Keratinocyte (primary cell): ENCODE measurements around the gene B3GNT8. TPM values are rescaled to one million over a fixed set of nuclear protein-coding genes. Genes with fewer than 3 reads are reported as not detected.

Experiments
- DNase-seq: peaks from one replicate; pipeline ENCODE4 v3.0.0-alpha.2; 2011; ENCODE audit warnings: low read depth, missing footprints, low spot score
- FAIRE-seq: peaks from 2 replicates; lab custom pipeline; 2011; peaks lifted over from hg19 to GRCh38; lab: Jason Lieb, UNC
- H2AFZ ChIP-seq: 2 replicates; pipeline ENCODE4 v1.6.0; 2012; ENCODE audit warnings: low read length, control low read depth, inconsistent platforms; ENCODE audit not compliant: control insufficient read depth
- H3K27ac ChIP-seq: 2 replicates; pipeline ENCODE4 v1.5.1; 2011; ENCODE audit warnings: low read length; ENCODE audit not compliant: control insufficient read depth, insufficient read depth
- H3K27me3 ChIP-seq: 3 replicates; pipeline ENCODE4 v1.6.0; 2011; ENCODE audit warnings: low read length; ENCODE audit not compliant: control insufficient read depth, insufficient read depth; ENCODE audit errors: extremely low read depth
- H3K36me3 ChIP-seq, 2 experiments: 2 replicates in 1 of 2; 3 replicates in 1 of 2; pipeline ENCODE4 v1.5.1; 2011; ENCODE audit warnings: low read length in 2 of 2, mild to moderate bottlenecking in 1 of 2; ENCODE audit not compliant: control insufficient read depth in 2 of 2, insufficient read depth in 2 of 2; ENCODE audit errors: extremely low read depth in 1 of 2
- H3K4me1 ChIP-seq: 3 replicates; pipeline ENCODE4 v1.5.1; 2011; ENCODE audit warnings: low read length; ENCODE audit not compliant: control insufficient read depth, insufficient read depth; ENCODE audit errors: extremely low read depth
- H3K4me2 ChIP-seq: 3 replicates; pipeline ENCODE4 v1.6.0; 2011; ENCODE audit warnings: low read depth, low read length; ENCODE audit not compliant: control insufficient read depth, insufficient read depth; ENCODE audit errors: extremely low read depth
- H3K4me3 ChIP-seq, 3 experiments: fragments of 200-600 bp in 1 of 3; sonication (generic) in 1 of 3; 2 replicates in 2 of 3; 3 replicates in 1 of 3; pipeline ENCODE4 v1.5.1; 2011 to 2016; ENCODE audit warnings: low read length in 3 of 3, mild to moderate bottlenecking in 3 of 3, control low read depth in 2 of 3, inconsistent platforms in 1 of 3, low read depth in 1 of 3, mixed read lengths in 1 of 3, mixed run types in 1 of 3, moderate library complexity in 1 of 3; ENCODE audit not compliant: control insufficient read depth in 2 of 3, insufficient read depth in 2 of 3; ENCODE audit errors: extremely low read depth in 1 of 3
- H3K79me2 ChIP-seq: 2 replicates; pipeline ENCODE4 v1.6.0; 2012; ENCODE audit warnings: low read length; ENCODE audit not compliant: control insufficient read depth, insufficient read depth
- H3K9ac ChIP-seq: 3 replicates; pipeline ENCODE4 v1.6.0; 2011; ENCODE audit warnings: low read length; ENCODE audit not compliant: control insufficient read depth, insufficient read depth; ENCODE audit errors: extremely low read depth
- H3K9me1 ChIP-seq: 3 replicates; pipeline ENCODE4 v1.6.0; 2011; ENCODE audit warnings: low read length; ENCODE audit not compliant: control insufficient read depth, insufficient read depth; ENCODE audit errors: extremely low read depth
- H3K9me3 ChIP-seq: 2 replicates; pipeline ENCODE4 v1.5.1; 2012; ENCODE audit warnings: low read depth, low read length; ENCODE audit not compliant: control insufficient read depth
- H4K20me1 ChIP-seq: 3 replicates; pipeline ENCODE4 v1.6.0; 2011; ENCODE audit warnings: low read length; ENCODE audit not compliant: control insufficient read depth, insufficient read depth; ENCODE audit errors: extremely low read depth
- EZH2 ChIP-seq: IDR thresholded peaks from one replicate; pipeline ENCODE4 v1.6.1; 2012; ENCODE audit warnings: inconsistent platforms, mild to moderate bottlenecking, low read length, moderate library complexity
- dilution Hi-C: fragments of 300-500 bp; cut with MboI; formaldehyde crosslinking; loops from one replicate; pipeline ENCODE4 v1.7.0; 2020; ENCODE audit warnings: low sequenced_read_pairs; ENCODE audit not compliant: extremely low pct_ligation_motif_present
- polyA plus RNA-seq, 5 experiments: library from polyadenylated mRNA; depleted of rRNA in 3 of 5; stranded (reverse) in 3 of 5; stranded (forward) in 1 of 5; unstranded in 1 of 5; fragments of >200 nt; gene quantifications; 1 replicate in 1 of 5; 2 replicates in 3 of 5; 3 replicates in 1 of 5; pipeline versions ENCODE4 v1.2.1 to v1.2.3, GENCODE V29; 2011 to 2012; ENCODE audit warnings: missing spikeins in 2 of 5, low read depth in 1 of 5, low replicate concordance in 1 of 5
- small RNA-seq, 3 experiments: library from RNA; depleted of rRNA; stranded (forward); fragments of <200 nt; gene quantifications; one replicate each; pipeline ENCODE3, GENCODE V24; 2012; ENCODE audit warnings: low read depth in 3 of 3, low replicate concordance in 1 of 3; ENCODE audit not compliant: insufficient read length in 3 of 3
- TF ChIP-seq, protein P1 (sequence below), 3 experiments: IDR thresholded peaks in 1 of 3; conservative IDR thresholded peaks in 1 of 3; optimal IDR thresholded peaks in 1 of 3; 2 replicates in 2 of 3; 3 replicates in 1 of 3; pipeline versions ENCODE3 to v1.5.1; 2011; ENCODE audit warnings: low read length in 3 of 3, mild to moderate bottlenecking in 3 of 3, moderate library complexity in 2 of 3, control low read depth in 1 of 3, inconsistent platforms in 1 of 3; ENCODE audit not compliant: insufficient read depth in 2 of 3; ENCODE audit errors: extremely low read depth in 1 of 3

Gene B3GNT8
- polyA plus RNA-seq, 1 donor (not counting 4 experiments of a cell fraction or from before 2014, with no cell fraction given), result 0.97 TPM

GRCh38 chr19:41376241-41376997 is 50.8 kb downstream of the B3GNT8 start, which contains the start of gene TMEM91:
TMEM91 (plus strand) TSS chr19:41376533; CDS start chr19:41378310, 1,777 bp downstream.
- H3K79me2 ChIP-seq, result no peaks in the 10 kb centered on the region
- peak within 1 kb of the TSS; percentile 79 for H3K9ac ChIP-seq
- peak within 1 kb of the TSS; percentile 98 for H3K4me2 ChIP-seq
- H3K9me3 ChIP-seq, result no peaks in the 10 kb centered on the region
- TF ChIP-seq EZH2, result no peak
- TF ChIP-seq, protein P1, sequence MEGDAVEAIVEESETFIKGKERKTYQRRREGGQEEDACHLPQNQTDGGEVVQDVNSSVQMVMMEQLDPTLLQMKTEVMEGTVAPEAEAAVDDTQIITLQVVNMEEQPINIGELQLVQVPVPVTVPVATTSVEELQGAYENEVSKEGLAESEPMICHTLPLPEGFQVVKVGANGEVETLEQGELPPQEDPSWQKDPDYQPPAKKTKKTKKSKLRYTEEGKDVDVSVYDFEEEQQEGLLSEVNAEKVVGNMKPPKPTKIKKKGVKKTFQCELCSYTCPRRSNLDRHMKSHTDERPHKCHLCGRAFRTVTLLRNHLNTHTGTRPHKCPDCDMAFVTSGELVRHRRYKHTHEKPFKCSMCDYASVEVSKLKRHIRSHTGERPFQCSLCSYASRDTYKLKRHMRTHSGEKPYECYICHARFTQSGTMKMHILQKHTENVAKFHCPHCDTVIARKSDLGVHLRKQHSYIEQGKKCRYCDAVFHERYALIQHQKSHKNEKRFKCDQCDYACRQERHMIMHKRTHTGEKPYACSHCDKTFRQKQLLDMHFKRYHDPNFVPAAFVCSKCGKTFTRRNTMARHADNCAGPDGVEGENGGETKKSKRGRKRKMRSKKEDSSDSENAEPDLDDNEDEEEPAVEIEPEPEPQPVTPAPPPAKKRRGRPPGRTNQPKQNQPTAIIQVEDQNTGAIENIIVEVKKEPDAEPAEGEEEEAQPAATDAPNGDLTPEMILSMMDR (optimal IDR thresholded peaks at IDR 0.05 in 1 of 3, IDR thresholded peaks at IDR 0.05 in 1 of 3, conservative IDR thresholded peaks at IDR 0.05 in 1 of 3; ENCODE audit: extremely low read depth in 1 of 3, insufficient read depth in 2 of 3, low read length in 3 of 3), result no peak
- DNase-seq (no peak), FAIRE-seq (peak; percentile 23)
- dilution Hi-C loops, result no loop called here
- H3K27ac ChIP-seq, result peak within 1 kb of the TSS; percentile 70
- H3K4me1 ChIP-seq, result peaks cover 22% of the 10 kb centered on the region
- no peaks in the 10 kb centered on the region for H3K27me3 ChIP-seq
- no peaks in the 10 kb centered on the region for H3K9me1 ChIP-seq
- peak within 1 kb of the TSS; percentile 89 for H2AFZ ChIP-seq
- H4K20me1 ChIP-seq, result no peaks in the 10 kb centered on the region
- peak within 1 kb of the TSS; percentile 55 to 78 (median 73) for H3K4me3 ChIP-seq
- H3K36me3 ChIP-seq, result peaks cover 0 to 2% of the 10 kb centered on the region in 2 experiments

Small RNA genes lying within 50 kb of the gene (small RNA-seq; reads per million reads assigned to genes)
- 0 reads per million in 3 experiments for gene RF00017

Other genes starting within 250 kb of the B3GNT8 start
- 4.9 to 5.8 TPM (median 4.9 TPM) in 3 replicates for gene CYP2S1, start 234.2 kb downstream of the B3GNT8 start, polyA plus RNA-seq
- gene AXL, start 208.2 kb downstream of the B3GNT8 start, polyA plus RNA-seq, result 12.2 to 36.3 TPM (median 21.7 TPM) in 3 replicates
- 21.1 to 48.3 TPM (median 40.2 TPM) in 3 replicates for gene HNRNPUL1, start 163.0 kb downstream of the B3GNT8 start, polyA plus RNA-seq
- 6.8 to 9.6 TPM (median 9.5 TPM) in 3 replicates for gene CCDC97, start 117.2 kb downstream of the B3GNT8 start, polyA plus RNA-seq
- gene TGFB1, start 73.5 kb downstream of the B3GNT8 start, polyA plus RNA-seq, result 4.3 to 11.0 TPM (median 5.8 TPM) in 3 replicates
- 2.8 to 3.4 TPM (median 3.0 TPM) in 3 replicates for gene B9D2, start 63.2 kb downstream of the B3GNT8 start, polyA plus RNA-seq
- 4.4 to 10.1 TPM (median 6.3 TPM) in 3 replicates for gene TMEM91, start 50.8 kb downstream of the B3GNT8 start, polyA plus RNA-seq
- 12.5 to 18.2 TPM (median 14.7 TPM) in 3 replicates for gene EXOSC5, start 30.0 kb downstream of the B3GNT8 start, polyA plus RNA-seq
- gene BCKDHA, start 29.6 kb downstream of the B3GNT8 start, polyA plus RNA-seq, result 7.5 to 13.3 TPM (median 8.3 TPM) in 3 replicates
- 45.3 to 64.0 TPM (median 45.6 TPM) in 3 replicates for gene DMAC2, start 12.5 kb upstream of the B3GNT8 start, polyA plus RNA-seq
- not detected in 3 replicates for gene ERICH4, start 15.8 kb upstream of the B3GNT8 start, polyA plus RNA-seq
- not detected in 3 replicates for gene CEACAM21, start 148.8 kb upstream of the B3GNT8 start, polyA plus RNA-seq
- gene CEACAM4, start 199.7 kb upstream of the B3GNT8 start, polyA plus RNA-seq, result not detected in 3 replicates